Thyroid gland (tissue), 4 donors: ENCODE measurements around the gene CHST9.
"Not testable (repeated sequence)": the region's sequence is repeated elsewhere in the genome, so short reads cannot be mapped to it uniquely, and the experiment has no call there.

Source experiments
- CTCF ChIP-seq, 6 experiments: fragments of 200-600 bp in 3 of 6; fragments of 450-650 bp in 3 of 6; sonication (generic) in 3 of 6; IDR thresholded peaks; one replicate each; pipeline ENCODE4 v1.5.1; 2016 to 2019; ENCODE audit warnings: antibody characterized with exemption in 6 of 6, mild to moderate bottlenecking in 2 of 6, inconsistent platforms in 1 of 6, moderate library complexity in 1 of 6
- POLR2A ChIP-seq, 2 donors: fragments of 450-650 bp; IDR thresholded peaks; one replicate each; pipeline ENCODE4 v1.6.1; 2017; ENCODE audit warnings: antibody characterized with exemption in 2 of 2, mild to moderate bottlenecking in 2 of 2, moderate library complexity in 1 of 2

DNA sequence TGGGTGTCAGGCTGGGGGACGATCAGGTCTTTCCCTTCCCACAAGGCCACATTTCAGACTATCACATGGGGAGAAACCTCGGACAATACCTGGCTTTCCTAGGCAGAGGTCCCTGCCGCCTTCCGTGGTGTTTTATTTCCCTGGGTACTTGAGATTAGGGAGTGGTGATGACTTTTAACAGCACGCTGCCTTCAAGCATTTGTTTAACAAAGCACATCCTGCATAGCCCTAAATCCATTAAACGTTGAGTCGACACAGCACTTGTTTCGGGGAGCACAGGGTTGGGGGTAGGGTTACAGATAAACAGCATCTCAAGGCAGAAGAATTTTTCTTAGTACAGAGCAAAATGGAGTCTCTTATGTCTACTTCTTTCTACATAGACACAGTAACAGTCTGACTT, 257.3 kb downstream of the CHST9 start:
- not testable (repeated sequence) for TF ChIP-seq CTCF, POLR2A (IDR thresholded peaks at IDR 0.05)
